ENCODE measurements around the gene PROX1. TPM values are rescaled to one million over a fixed set of nuclear protein-coding genes. Genes with fewer than 3 reads are reported as not detected.

PROX1 gene
- 0.01 to 0.32 TPM (median 0.06 TPM) in 5 replicates for total RNA-seq (2022; extraction: Qiagen RNA extraction)

GRCh38 chr1:213987927-213988506 lies at the start of gene PROX1:
TSS of gene PROX1 (plus strand) at chr1:213987973. CDS start at chr1:213996536, 8,563 bp downstream.

